Choroid plexus epithelial cell (primary cell): ENCODE measurements around the gene CACNA1I.

Experiments used
- DNase-seq: peaks from one replicate; pipeline ENCODE4 v3.0.0-alpha.2; 2010; ENCODE audit warnings: low read depth
- H3K4me3 ChIP-seq: 2 replicates; pipeline ENCODE4 v1.5.1; 2011; ENCODE audit warnings: low read depth, mild to moderate bottlenecking, control low read depth, low read length, moderate library complexity
- TF ChIP-seq, protein P1 (sequence below): conservative IDR thresholded peaks from 2 replicates; pipeline ENCODE4 v1.5.1; 2011; ENCODE audit warnings: low read depth, mild to moderate bottlenecking, control low read depth, inconsistent platforms, low read length, moderate library complexity

The CACNA1I gene

GRCh38 chr22:39712751-39713525 lies 142.4 kb downstream of the CACNA1I start:
- DNase-seq: no peak
- TF ChIP-seq, protein P1, sequence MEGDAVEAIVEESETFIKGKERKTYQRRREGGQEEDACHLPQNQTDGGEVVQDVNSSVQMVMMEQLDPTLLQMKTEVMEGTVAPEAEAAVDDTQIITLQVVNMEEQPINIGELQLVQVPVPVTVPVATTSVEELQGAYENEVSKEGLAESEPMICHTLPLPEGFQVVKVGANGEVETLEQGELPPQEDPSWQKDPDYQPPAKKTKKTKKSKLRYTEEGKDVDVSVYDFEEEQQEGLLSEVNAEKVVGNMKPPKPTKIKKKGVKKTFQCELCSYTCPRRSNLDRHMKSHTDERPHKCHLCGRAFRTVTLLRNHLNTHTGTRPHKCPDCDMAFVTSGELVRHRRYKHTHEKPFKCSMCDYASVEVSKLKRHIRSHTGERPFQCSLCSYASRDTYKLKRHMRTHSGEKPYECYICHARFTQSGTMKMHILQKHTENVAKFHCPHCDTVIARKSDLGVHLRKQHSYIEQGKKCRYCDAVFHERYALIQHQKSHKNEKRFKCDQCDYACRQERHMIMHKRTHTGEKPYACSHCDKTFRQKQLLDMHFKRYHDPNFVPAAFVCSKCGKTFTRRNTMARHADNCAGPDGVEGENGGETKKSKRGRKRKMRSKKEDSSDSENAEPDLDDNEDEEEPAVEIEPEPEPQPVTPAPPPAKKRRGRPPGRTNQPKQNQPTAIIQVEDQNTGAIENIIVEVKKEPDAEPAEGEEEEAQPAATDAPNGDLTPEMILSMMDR: no peak
- H3K4me3 ChIP-seq: no peak overlapping the region

DNA sequence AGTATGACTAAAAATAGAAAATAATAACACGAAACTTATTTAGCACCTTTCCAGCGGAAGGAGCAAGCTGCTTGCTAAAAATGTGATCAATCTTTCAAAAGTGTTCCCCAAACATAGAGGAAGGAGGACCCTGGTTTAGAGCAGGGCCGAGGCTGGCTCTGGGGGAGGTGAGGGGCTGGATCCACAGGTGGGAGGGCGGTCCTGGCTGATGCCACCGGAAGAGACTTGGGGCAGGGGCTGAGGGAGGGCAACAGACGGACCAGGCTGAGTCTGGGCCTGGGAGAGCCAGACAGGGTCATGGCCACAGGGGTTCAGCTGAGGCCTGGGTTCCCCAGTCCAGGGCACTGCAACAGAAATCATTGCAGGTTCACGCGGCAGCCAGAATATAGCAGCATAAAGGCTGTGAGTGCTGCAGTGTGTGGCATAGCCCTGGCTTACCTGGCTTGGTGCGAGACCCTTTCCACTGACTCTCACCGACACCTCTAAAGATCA lies 143.3 kb downstream of the CACNA1I start:
- TF ChIP-seq, protein P1: no peak
- H3K4me3 ChIP-seq: no peak overlapping the region
- no peak for DNase-seq

DNA sequence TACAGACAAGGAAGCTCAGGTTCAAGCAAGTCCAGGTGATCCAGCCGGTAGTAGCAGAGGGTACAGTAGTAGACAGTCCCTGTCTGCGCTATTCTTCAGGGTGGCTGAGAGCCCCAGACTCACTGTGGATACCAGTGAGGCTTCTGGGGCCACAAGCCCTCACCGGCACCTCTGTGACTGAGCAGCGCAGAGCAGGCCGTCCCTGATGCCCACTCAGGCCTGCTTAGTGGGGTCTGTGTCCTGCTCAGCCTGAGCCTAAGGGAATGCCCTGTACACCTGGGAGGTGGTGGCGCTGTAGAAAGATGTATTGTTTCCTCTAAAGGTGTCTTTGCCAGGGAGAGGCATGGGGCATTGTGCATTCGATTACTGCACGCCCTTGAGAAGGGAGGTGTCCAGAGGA lies 143.8 kb downstream of the CACNA1I start:
- no peak overlapping the region for H3K4me3 ChIP-seq
- TF ChIP-seq, protein P1: no peak
- DNase-seq: no peak

GRCh38 chr22:39715778-39716495 lies 145.4 kb downstream of the CACNA1I start:
- DNase-seq: no peak
- TF ChIP-seq, protein P1: no peak
- H3K4me3 ChIP-seq: no peak overlapping the region

DNA sequence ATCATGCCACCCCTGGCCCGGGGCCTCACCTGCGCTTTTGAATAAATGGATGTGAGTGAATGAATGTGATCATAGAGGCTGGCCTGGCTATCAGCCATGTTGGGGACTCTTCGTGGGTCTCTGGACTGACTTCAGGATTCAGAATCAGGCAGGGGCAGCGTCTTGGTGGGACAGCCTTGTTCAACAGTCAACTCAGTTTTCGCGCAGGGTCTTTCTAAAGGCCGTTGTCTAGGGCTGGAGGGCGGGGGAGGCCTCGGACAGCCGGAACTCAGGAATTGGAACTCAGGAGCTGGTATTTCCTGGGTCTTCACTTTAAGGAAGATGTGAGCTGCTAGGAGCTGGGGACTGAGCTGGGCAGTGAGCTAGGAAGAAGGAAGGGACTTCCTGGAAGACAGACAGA lies 146.0 kb downstream of the CACNA1I start:
- TF ChIP-seq, protein P1: no peak
- H3K4me3 ChIP-seq: no peak overlapping the region
- no peak for DNase-seq

- H3K4me3 ChIP-seq: no peak overlapping the region
- no peak for DNase-seq
- TF ChIP-seq, protein P1: no peak
These were observed 146.5 kb downstream of the CACNA1I start for GRCh38 chr22:39717099-39717498.

DNA sequence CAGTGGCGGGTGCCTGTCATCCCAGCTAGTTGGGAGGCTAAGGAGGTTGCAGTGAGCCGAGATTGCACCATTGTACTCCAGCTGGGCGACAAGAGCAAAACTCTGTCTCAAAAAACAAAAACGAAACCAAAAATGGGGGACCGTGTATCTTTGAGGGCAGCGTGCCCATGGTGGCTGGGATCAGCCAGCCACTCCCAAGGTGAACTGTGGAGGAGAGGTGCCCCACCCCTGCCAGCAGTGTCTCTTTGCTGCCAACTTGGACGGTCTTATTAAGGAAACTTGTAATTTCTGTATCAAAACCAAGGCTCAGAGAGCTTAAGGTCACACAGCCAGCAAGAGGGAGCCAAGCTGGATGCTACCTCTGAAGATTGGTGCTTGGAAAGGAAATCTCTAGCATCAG lies 147.7 kb downstream of the CACNA1I start:
- no peak for DNase-seq
- H3K4me3 ChIP-seq: no peak overlapping the region
- TF ChIP-seq, protein P1: no peak
